HG03520 (cell line): Measurements from ENCODE around the gene ZNF536.

ENCODE experiments used
- ATAC-seq: cut with Tn5 transposase; IDR thresholded peaks from one replicate; pipeline ENCODE4 v1.9.1; 2021; ENCODE audit warnings: mild to moderate bottlenecking, moderate library complexity; ENCODE audit not compliant: unreplicated experiment

The ZNF536 gene

GRCh38 chr19:30519607-30520205 is 147.5 kb downstream of the ZNF536 start:
- ATAC-seq, result no peak

- ATAC-seq, result no peak
These were observed 148.7 kb downstream of the ZNF536 start for GRCh38 chr19:30520735-30521479.

- ATAC-seq, result no peak
These were observed 149.8 kb downstream of the ZNF536 start for GRCh38 chr19:30521937-30522336.

GRCh38 chr19:30522341-30522740 is 150.2 kb downstream of the ZNF536 start:
- no peak for ATAC-seq

GRCh38 chr19:30523791-30524190 is 151.6 kb downstream of the ZNF536 start:
- ATAC-seq, result no peak

GRCh38 chr19:30525383-30525782 is 153.2 kb downstream of the ZNF536 start:
- ATAC-seq, result no peak

- no peak for ATAC-seq
These were observed 156.7 kb downstream of the ZNF536 start for GRCh38 chr19:30528919-30529318.

GRCh38 chr19:30529876-30530275 is 157.7 kb downstream of the ZNF536 start:
- ATAC-seq, result no peak

- no peak for ATAC-seq
These were observed 158.6 kb downstream of the ZNF536 start for GRCh38 chr19:30530751-30531150.

- ATAC-seq, result no peak
These were observed 162.8 kb downstream of the ZNF536 start for GRCh38 chr19:30535011-30535410.

- ATAC-seq, result no peak
These were observed 164.8 kb downstream of the ZNF536 start for GRCh38 chr19:30536975-30537374.

GRCh38 chr19:30539315-30539714 is 167.1 kb downstream of the ZNF536 start:
- ATAC-seq, result no peak

- ATAC-seq, result no peak
These were observed 167.8 kb downstream of the ZNF536 start for GRCh38 chr19:30539981-30540380.

- ATAC-seq, result no peak
These were observed 168.6 kb downstream of the ZNF536 start for GRCh38 chr19:30540761-30541160.

GRCh38 chr19:30541575-30541974 is 169.4 kb downstream of the ZNF536 start:
- no peak for ATAC-seq

GRCh38 chr19:30543243-30543945 is 171.2 kb downstream of the ZNF536 start:
- no peak for ATAC-seq

GRCh38 chr19:30545752-30546151 is 173.6 kb downstream of the ZNF536 start:
- ATAC-seq, result no peak

- no peak for ATAC-seq
These were observed 174.1 kb downstream of the ZNF536 start for GRCh38 chr19:30546332-30546731.

GRCh38 chr19:30547246-30547645 is 175.1 kb downstream of the ZNF536 start:
- no peak for ATAC-seq

GRCh38 chr19:30549151-30549550 is 177.0 kb downstream of the ZNF536 start:
- ATAC-seq, result no peak

GRCh38 chr19:30551271-30551670 is 179.1 kb downstream of the ZNF536 start:
- no peak for ATAC-seq

- ATAC-seq, result no peak
These were observed 180.4 kb downstream of the ZNF536 start for GRCh38 chr19:30552593-30552992.
